Loucy (cell line): ENCODE results near the gene SAP25.

Experiments
- CTCF ChIP-seq: fragments of 200-600 bp; sonication (generic); conservative IDR thresholded peaks from 2 replicates; pipeline ENCODE4 v1.5.1; 2014; ENCODE audit warnings: mild to moderate bottlenecking, antibody characterized with exemption, low read length
- EZH2phosphoT487 ChIP-seq: fragments of 200-600 bp; IDR thresholded peaks from 2 replicates; pipeline ENCODE4 v1.6.1; 2018; ENCODE audit warnings: antibody characterized with exemption, mild to moderate bottlenecking, moderate library complexity, borderline replicate concordance

- TF ChIP-seq CTCF: no peak
- TF ChIP-seq EZH2phosphoT487: no peak
Measured at GRCh38 chr7:100590077-100590737, 16.5 kb upstream of the SAP25 start.
